ENCODE results near the gene ADD3.
A peak's percentile ranks its signal among the peaks of the same experiment; 100 is the strongest.
"Not testable (repeated sequence)": the region's sequence is repeated elsewhere in the genome, so short reads cannot be mapped to it uniquely, and the experiment has no call there.

Gene ADD3

GRCh38 chr10:109976681-109977080, 31.1 kb upstream of the ADD3 start:
- peak; percentile 76 for DNase-seq

- peak; percentile 18 for DNase-seq
Measured at GRCh38 chr10:109977382-109977806, 30.4 kb upstream of the ADD3 start.

GRCh38 chr10:109978481-109978880, 29.3 kb upstream of the ADD3 start:
- peak; percentile 59 for DNase-seq

GRCh38 chr10:109979215-109979614, 28.6 kb upstream of the ADD3 start:
- no peak for DNase-seq

GRCh38 chr10:109981650-109982049, 26.1 kb upstream of the ADD3 start:
- no peak for DNase-seq

- no peak for DNase-seq
Measured at GRCh38 chr10:109982123-109982522, 25.7 kb upstream of the ADD3 start.

GRCh38 chr10:109982812-109983211, 25.0 kb upstream of the ADD3 start:
- no peak for DNase-seq

- no peak for DNase-seq
Measured at GRCh38 chr10:109984013-109984412, 23.8 kb upstream of the ADD3 start.

GRCh38 chr10:109985768-109986167, 22.0 kb upstream of the ADD3 start:
- DNase-seq, result not testable (repeated sequence)

- no peak for DNase-seq
Measured at GRCh38 chr10:109987452-109988211, 20.2 kb upstream of the ADD3 start.

- DNase-seq, result no peak
Measured at GRCh38 chr10:109988212-109988596, 19.6 kb upstream of the ADD3 start.

GRCh38 chr10:109991266-109991855, 16.4 kb upstream of the ADD3 start:
- no peak for DNase-seq

- DNase-seq, result no peak
Measured at GRCh38 chr10:109992485-109992884, 15.3 kb upstream of the ADD3 start.

- no peak for DNase-seq
Measured at GRCh38 chr10:109993551-109994330, 14.0 kb upstream of the ADD3 start.

- peak; percentile 44 for DNase-seq
Measured at GRCh38 chr10:109994711-109995577, 12.8 kb upstream of the ADD3 start.

- no peak for DNase-seq
Measured at GRCh38 chr10:109995595-109995994, 12.2 kb upstream of the ADD3 start.

- DNase-seq, result no peak
Measured at GRCh38 chr10:109996225-109996624, 11.6 kb upstream of the ADD3 start.

GRCh38 chr10:109996766-109997171, 11.0 kb upstream of the ADD3 start:
- DNase-seq, result no peak

- no peak for DNase-seq
Measured at GRCh38 chr10:109997233-109997632, 10.6 kb upstream of the ADD3 start.

GRCh38 chr10:109998513-109998912, 9.3 kb upstream of the ADD3 start:
- peak; percentile 21 for DNase-seq

GRCh38 chr10:110002801-110003523, 4.8 kb upstream of the ADD3 start:
- peak; percentile 46 for DNase-seq

- DNase-seq, result peak; percentile 46
Measured at GRCh38 chr10:110003524-110003885, 4.3 kb upstream of the ADD3 start.
